Neural cell (in vitro differentiated cells): ENCODE results near the gene SCTR. TPM values are rescaled to one million over a fixed set of nuclear protein-coding genes. Genes with fewer than 3 reads are reported as not detected.

Source experiments
- H2AFZ ChIP-seq: fragments of 200-600, 300-800 bp; sonication (generic), shearing (Covaris generic); 2 replicates; pipeline ENCODE4 v1.6.0; 2014; ENCODE audit warnings: low read depth, mild to moderate bottlenecking, antibody characterized with exemption, low read length, moderate library complexity
- H3F3A ChIP-seq: fragments of 200-600 bp; shearing (Covaris generic); 2 replicates; pipeline ENCODE4 v1.6.1; 2016; ENCODE audit warnings: mild to moderate bottlenecking, moderate library complexity, mixed read lengths, antibody characterized with exemption, low read length; ENCODE audit not compliant: insufficient read depth, poor library complexity, severe bottlenecking
- H3K27ac ChIP-seq: fragments of 200-600, 300-800 bp; sonication (generic), shearing (Covaris generic); 2 replicates; pipeline ENCODE4 v1.5.1; 2014; ENCODE audit warnings: mild to moderate bottlenecking, low read length, moderate library complexity
- H3K27me3 ChIP-seq: fragments of 300-800, 200-600 bp; sonication (generic), shearing (Covaris generic); 2 replicates; pipeline ENCODE4 v1.6.0; 2014; ENCODE audit warnings: mild to moderate bottlenecking, low read depth, low read length, moderate library complexity; ENCODE audit not compliant: insufficient read depth
- H3K36me3 ChIP-seq: fragments of 300-800, 200-600 bp; sonication (generic), shearing (Covaris generic); 2 replicates; pipeline ENCODE4 v1.5.1; 2014; ENCODE audit warnings: mild to moderate bottlenecking, antibody characterized with exemption, low read length, moderate library complexity; ENCODE audit not compliant: insufficient read depth
- H3K4me2 ChIP-seq: fragments of 300-800, 200-600 bp; sonication (generic), shearing (Covaris generic); 2 replicates; pipeline ENCODE4 v1.6.0; 2014; ENCODE audit warnings: mild to moderate bottlenecking, low read length
- H3K4me3 ChIP-seq: fragments of 300-800, 200-600 bp; sonication (generic), shearing (Covaris generic); 2 replicates; pipeline ENCODE4 v1.5.1; 2014; ENCODE audit warnings: mild to moderate bottlenecking, low read length, moderate library complexity
- H3K79me2 ChIP-seq: fragments of 200-600 bp; shearing (Covaris generic); replicated peaks from 2 replicates; pipeline ENCODE4 v1.6.0; 2014; ENCODE audit warnings: mild to moderate bottlenecking, low read length, moderate library complexity; ENCODE audit not compliant: insufficient read depth
- H3K9ac ChIP-seq: fragments of 300-800, 200-600 bp; sonication (generic), shearing (Covaris generic); 2 replicates; pipeline ENCODE4 v1.6.1; 2016; ENCODE audit warnings: mild to moderate bottlenecking, low read length, mixed read lengths
- H3K9me2 ChIP-seq: fragments of 200-600 bp; shearing (Covaris generic); 2 replicates; pipeline ENCODE4 v1.6.1; 2016; ENCODE audit warnings: mild to moderate bottlenecking, low read length, mixed read lengths; ENCODE audit not compliant: insufficient read depth
- H3K9me3 ChIP-seq: fragments of 200-600, 300-800 bp; sonication (generic), shearing (Covaris generic); 2 replicates; pipeline ENCODE4 v1.6.1; 2016; ENCODE audit warnings: mild to moderate bottlenecking, mixed run types, low read length, moderate library complexity, mixed read lengths
- H4K20me1 ChIP-seq: fragments of 200-600 bp; shearing (Covaris generic); 2 replicates; pipeline ENCODE4 v1.6.1; 2016; ENCODE audit warnings: mild to moderate bottlenecking, mixed run types; ENCODE audit not compliant: insufficient read depth
- CTCF ChIP-seq: fragments of 450-650 bp; IDR thresholded peaks from 2 replicates; pipeline ENCODE4 v1.5.1; 2014; ENCODE audit warnings: antibody characterized with exemption, mild to moderate bottlenecking, moderate library complexity; ENCODE audit not compliant: poor library complexity, severe bottlenecking
- EP300 ChIP-seq: fragments of 450-650 bp; conservative IDR thresholded peaks from 2 replicates; pipeline ENCODE4 v1.6.1; 2014; ENCODE audit warnings: antibody characterized with exemption, mild to moderate bottlenecking, moderate library complexity; ENCODE audit not compliant: poor library complexity, severe bottlenecking
- EZH2 ChIP-seq: fragments of 200-600, 300-800 bp; shearing (Covaris generic), sonication (generic); IDR thresholded peaks from 2 replicates; pipeline ENCODE4 v1.6.1; 2014; ENCODE audit warnings: antibody characterized with exemption, low read length, borderline replicate concordance, mild to moderate bottlenecking; ENCODE audit not compliant: insufficient read depth, poor library complexity, severe bottlenecking
- MXI1 ChIP-seq: fragments of 450-650 bp; conservative IDR thresholded peaks from 2 replicates; pipeline ENCODE4 v1.6.1; 2014; ENCODE audit warnings: antibody characterized with exemption, mild to moderate bottlenecking; ENCODE audit not compliant: poor library complexity, severe bottlenecking
- POLR2AphosphoS5 ChIP-seq: IDR thresholded peaks from 2 replicates; pipeline ENCODE4 v1.6.1; 2012
- RAD21 ChIP-seq: fragments of 450-650 bp; conservative IDR thresholded peaks from 2 replicates; pipeline ENCODE4 v1.6.1; 2014; ENCODE audit warnings: antibody characterized with exemption, mild to moderate bottlenecking, moderate library complexity
- REST ChIP-seq: IDR thresholded peaks from 2 replicates; pipeline ENCODE4 v1.6.1; 2012; ENCODE audit warnings: borderline replicate concordance
- SMC3 ChIP-seq: fragments of 450-650 bp; conservative IDR thresholded peaks from 2 replicates; pipeline ENCODE4 v1.6.1; 2014; ENCODE audit warnings: antibody characterized with exemption, mild to moderate bottlenecking, moderate library complexity; ENCODE audit not compliant: poor library complexity
- TAF1 ChIP-seq: IDR thresholded peaks from 2 replicates; pipeline ENCODE4 v1.6.1; 2012; ENCODE audit warnings: low read depth
- polyA plus RNA-seq: library from polyadenylated mRNA; depleted of rRNA; stranded (reverse); fragments of >200 nt; gene quantifications from 2 replicates; pipeline ENCODE4 v1.2.3, GENCODE V29; 2014

SCTR gene
- polyA plus RNA-seq, 1 donor from 2014 or later: 0.12 TPM

GRCh38 chr2:119440873-119441272, 83.4 kb downstream of the SCTR start:
- Histone ChIP-seq H3K9me3 (no peaks in the 10 kb centered on the region), H3K79me2 (no peaks in the 10 kb centered on the region), H3K36me3 (no peaks in the 10 kb centered on the region), H3K4me3 (no peak overlapping the region), H2AFZ (no peak overlapping the region), H3K4me2 (no peak overlapping the region), H3K9ac (no peak overlapping the region), H3K9me2 (no peaks in the 10 kb centered on the region), H4K20me1 (no peaks in the 10 kb centered on the region), H3K27me3 (no peaks in the 10 kb centered on the region), H3K27ac (no peak overlapping the region), H3F3A (no peaks in the 10 kb centered on the region)
- no peak for TF ChIP-seq RAD21
- no peak for TF ChIP-seq EP300
- TF ChIP-seq CTCF: no peak
- TF ChIP-seq REST: no peak
- no peak for TF ChIP-seq EZH2
- TF ChIP-seq SMC3: no peak
- no peak for TF ChIP-seq MXI1
- TF ChIP-seq TAF1: no peak
- no peak for TF ChIP-seq POLR2AphosphoS5

GRCh38 chr2:119440501-119440870, 83.8 kb downstream of the SCTR start:
- H3K27ac ChIP-seq: no peak overlapping the region
- no peaks in the 10 kb centered on the region for H3K79me2 ChIP-seq
- no peaks in the 10 kb centered on the region for H3K9me2 ChIP-seq
- no peaks in the 10 kb centered on the region for H3K36me3 ChIP-seq
- no peak for TF ChIP-seq REST
- no peak for TF ChIP-seq EZH2
- TF ChIP-seq SMC3: no peak
- TF ChIP-seq TAF1: no peak
- TF ChIP-seq MXI1: no peak
- no peak for TF ChIP-seq POLR2AphosphoS5
- TF ChIP-seq EP300: no peak
- no peak for TF ChIP-seq CTCF
- TF ChIP-seq RAD21: no peak
- no peaks in the 10 kb centered on the region for H3K9me3 ChIP-seq
- no peak overlapping the region for H3K9ac ChIP-seq
- H2AFZ ChIP-seq: no peak overlapping the region
- H3K27me3 ChIP-seq: no peaks in the 10 kb centered on the region
- H3K4me3 ChIP-seq: no peak overlapping the region
- H3K4me2 ChIP-seq: no peak overlapping the region
- H4K20me1 ChIP-seq: no peaks in the 10 kb centered on the region
- no peaks in the 10 kb centered on the region for H3F3A ChIP-seq
